Stomach smooth muscle (tissue), 2 donors: Measurements from ENCODE around the gene TEAD1.
A peak's percentile ranks its signal among the peaks of the same experiment; 100 is the strongest.

Experiments
- H3K27ac ChIP-seq: one replicate; pipeline ENCODE4 v1.7.0; 2013; ENCODE audit warnings: mild to moderate bottlenecking, low read length, inconsistent platforms
- H3K27me3 ChIP-seq, 2 donors: one replicate each; pipeline ENCODE4 v1.7.0; 2013; ENCODE audit warnings: low read length in 2 of 2; ENCODE audit not compliant: insufficient read depth in 2 of 2, control insufficient read depth in 1 of 2
- H3K36me3 ChIP-seq, 2 donors: one replicate each; pipeline ENCODE4 v1.7.0; 2013; ENCODE audit warnings: low read length in 2 of 2; ENCODE audit not compliant: control insufficient read depth in 2 of 2, insufficient read depth in 2 of 2
- H3K4me1 ChIP-seq: one replicate; pipeline ENCODE4 v1.7.0; 2013; ENCODE audit warnings: low read length; ENCODE audit not compliant: control insufficient read depth, insufficient read depth
- H3K4me3 ChIP-seq, 2 donors: one replicate each; pipeline ENCODE4 v1.7.0; 2013; ENCODE audit warnings: low read length in 2 of 2
- H3K9ac ChIP-seq, 2 donors: one replicate each; pipeline ENCODE4 v1.7.0; 2013; ENCODE audit warnings: low read length in 2 of 2, mild to moderate bottlenecking in 1 of 2
- H3K9me3 ChIP-seq, 2 donors: one replicate each; pipeline ENCODE4 v1.7.0; 2013; ENCODE audit warnings: low read length in 2 of 2; ENCODE audit not compliant: control insufficient read depth in 2 of 2
- donor health status: healthy.
- donor health status: Pancreatic carcinoma.

TEAD1 gene

GRCh38 chr11:12773591-12773990 is 99.4 kb downstream of the TEAD1 start:
- Histone ChIP-seq H3K27me3 (no peaks in the 10 kb centered on the region), H3K4me3 (no peak overlapping the region), H3K9ac (no peak overlapping the region), H3K27ac (no peak overlapping the region), H3K36me3 (no peaks in the 10 kb centered on the region), H3K9me3 (no peaks in the 10 kb centered on the region), H3K4me1 (peaks cover 27% of the 10 kb centered on the region)

- Histone ChIP-seq H3K9me3 (no peaks in the 10 kb centered on the region), H3K9ac (no peak overlapping the region), H3K36me3 (no peaks in the 10 kb centered on the region), H3K27ac (no peak overlapping the region), H3K4me1 (peaks cover 14% of the 10 kb centered on the region), H3K4me3 (no peak overlapping the region), H3K27me3 (no peaks in the 10 kb centered on the region)
Measured at GRCh38 chr11:12775955-12776354, 101.7 kb downstream of the TEAD1 start.

GRCh38 chr11:12777208-12777874 is 103.1 kb downstream of the TEAD1 start:
- Histone ChIP-seq H3K27ac (no peak overlapping the region), H3K4me1 (peaks cover 7% of the 10 kb centered on the region), H3K4me3 (no peak overlapping the region), H3K9me3 (no peaks in the 10 kb centered on the region), H3K9ac (no peak overlapping the region), H3K36me3 (no peaks in the 10 kb centered on the region), H3K27me3 (no peaks in the 10 kb centered on the region)

- H3K4me1 ChIP-seq: peaks cover 4% of the 10 kb centered on the region
- no peaks in the 10 kb centered on the region for H3K9me3 ChIP-seq
- no peak overlapping the region for H3K9ac ChIP-seq
- H3K27me3 ChIP-seq: no peaks in the 10 kb centered on the region
- no peaks in the 10 kb centered on the region for H3K36me3 ChIP-seq
- peak overlapping the region; percentile 46 for H3K27ac ChIP-seq
- H3K4me3 ChIP-seq: no peak overlapping the region
Measured at GRCh38 chr11:12778240-12778905, 104.2 kb downstream of the TEAD1 start.

GRCh38 chr11:12783765-12784164 is 109.5 kb downstream of the TEAD1 start:
- no peak overlapping the region for H3K27ac ChIP-seq
- no peak overlapping the region for H3K9ac ChIP-seq
- H3K36me3 ChIP-seq: peaks cover 0 to 2% of the 10 kb centered on the region in 2 donors
- peaks cover 5% of the 10 kb centered on the region for H3K4me1 ChIP-seq
- H3K27me3 ChIP-seq: no peaks in the 10 kb centered on the region
- no peaks in the 10 kb centered on the region for H3K9me3 ChIP-seq
- H3K4me3 ChIP-seq: no peak overlapping the region

- Histone ChIP-seq H3K9ac (no peak overlapping the region), H3K27me3 (no peaks in the 10 kb centered on the region), H3K27ac (no peak overlapping the region), H3K36me3 (peaks cover 0 to 2% of the 10 kb centered on the region in 2 donors), H3K9me3 (no peaks in the 10 kb centered on the region), H3K4me3 (no peak overlapping the region), H3K4me1 (peaks cover 8% of the 10 kb centered on the region)
Measured at GRCh38 chr11:12784445-12784844, 110.2 kb downstream of the TEAD1 start.

- Histone ChIP-seq H3K9me3 (no peaks in the 10 kb centered on the region), H3K27ac (no peak overlapping the region), H3K9ac (no peak overlapping the region), H3K27me3 (no peaks in the 10 kb centered on the region), H3K4me1 (peaks cover 13% of the 10 kb centered on the region), H3K4me3 (no peak overlapping the region), H3K36me3 (peaks cover 0 to 2% of the 10 kb centered on the region in 2 donors)
Measured at GRCh38 chr11:12784987-12785386, 110.8 kb downstream of the TEAD1 start.

GRCh38 chr11:12785901-12786300 is 111.7 kb downstream of the TEAD1 start:
- Histone ChIP-seq H3K27ac (no peak overlapping the region), H3K4me3 (no peak overlapping the region), H3K27me3 (no peaks in the 10 kb centered on the region), H3K36me3 (peaks cover 0 to 2% of the 10 kb centered on the region in 2 donors), H3K9me3 (no peaks in the 10 kb centered on the region), H3K9ac (no peak overlapping the region), H3K4me1 (peaks cover 14% of the 10 kb centered on the region)

- Histone ChIP-seq H3K27me3 (no peaks in the 10 kb centered on the region), H3K4me1 (peaks cover 14% of the 10 kb centered on the region), H3K9ac (no peak overlapping the region), H3K27ac (no peak overlapping the region), H3K4me3 (no peak overlapping the region), H3K36me3 (peaks cover 0 to 2% of the 10 kb centered on the region in 2 donors), H3K9me3 (no peaks in the 10 kb centered on the region)
Measured at GRCh38 chr11:12786450-12786849, 112.2 kb downstream of the TEAD1 start.

- no peak overlapping the region for H3K27ac ChIP-seq
- no peak overlapping the region for H3K9ac ChIP-seq
- H3K27me3 ChIP-seq: no peaks in the 10 kb centered on the region
- H3K9me3 ChIP-seq: no peaks in the 10 kb centered on the region
- peaks cover 0 to 2% of the 10 kb centered on the region in 2 donors for H3K36me3 ChIP-seq
- no peak overlapping the region for H3K4me3 ChIP-seq
- peaks cover 14% of the 10 kb centered on the region for H3K4me1 ChIP-seq
Measured at GRCh38 chr11:12786891-12787290, 112.7 kb downstream of the TEAD1 start.

- no peak overlapping the region for H3K9ac ChIP-seq
- peaks cover 22% of the 10 kb centered on the region for H3K4me1 ChIP-seq
- peaks cover 0 to 2% of the 10 kb centered on the region in 2 donors for H3K36me3 ChIP-seq
- H3K9me3 ChIP-seq: no peaks in the 10 kb centered on the region
- no peak overlapping the region for H3K27ac ChIP-seq
- no peak overlapping the region for H3K4me3 ChIP-seq
- no peaks in the 10 kb centered on the region for H3K27me3 ChIP-seq
Measured at GRCh38 chr11:12787847-12788246, 113.6 kb downstream of the TEAD1 start.
